Thoracic aorta (tissue), 2 donors: ENCODE results near the gene LIMA1. TPM values are rescaled to one million over a fixed set of nuclear protein-coding genes. Genes with fewer than 3 reads are reported as not detected.

Experiments
- ATAC-seq: fragments of 150-250 bp; one replicate; pipeline ENCODE4 v1.8.0; 2017; ENCODE audit warnings: low read depth; ENCODE audit not compliant: insufficient number of reproducible peaks, low FRiP score
- DNase-seq: peaks from one replicate; pipeline ENCODE4 v3.0.0-alpha.2; 2020; ENCODE audit warnings: low spot score
- H3K27ac ChIP-seq, 2 donors: fragments of 200-600 bp; sonication (generic); 1 replicate in 1 of 2; 2 replicates in 1 of 2; pipeline ENCODE4 v1.5.1; 2016; ENCODE audit warnings: mild to moderate bottlenecking in 2 of 2, moderate library complexity in 2 of 2
- H3K27me3 ChIP-seq: fragments of 200-600 bp; sonication (generic); replicated peaks from 2 replicates; pipeline ENCODE4 v1.6.0; 2016; ENCODE audit warnings: mild to moderate bottlenecking; ENCODE audit not compliant: insufficient read depth
- H3K36me3 ChIP-seq: fragments of 200-600 bp; sonication (generic); one replicate; pipeline ENCODE4 v1.5.1; 2016
- H3K4me1 ChIP-seq, 2 donors: fragments of 200-600 bp; sonication (generic); 1 replicate in 1 of 2; 2 replicates in 1 of 2; pipeline versions ENCODE4 v1.5.1 to v1.6.0; 2016; ENCODE audit warnings: low read depth in 2 of 2, mild to moderate bottlenecking in 1 of 2; ENCODE audit not compliant: control insufficient read depth in 1 of 2
- H3K4me3 ChIP-seq: fragments of 200-600 bp; sonication (generic); 2 replicates; pipeline ENCODE4 v1.5.1; 2016; ENCODE audit warnings: mild to moderate bottlenecking
- H3K9me3 ChIP-seq: fragments of 200-600 bp; sonication (generic); 2 replicates; pipeline ENCODE4 v1.5.1; 2016
- total RNA-seq, 2 donors: library from RNA; depleted of rRNA; stranded (reverse); fragments of >200 nt; gene quantifications; one replicate each; pipeline versions ENCODE4 v1.1.0 to v1.2.3, GENCODE V29; 2016
- TF ChIP-seq, protein P1 (sequence below): fragments of 200-600 bp; sonication (generic); IDR thresholded peaks from one replicate; pipeline ENCODE4 v1.5.1; 2019; ENCODE audit warnings: antibody characterized with exemption

LIMA1 gene
- total RNA-seq, 2 donors from 2014 or later = 103 to 194 TPM

DNA sequence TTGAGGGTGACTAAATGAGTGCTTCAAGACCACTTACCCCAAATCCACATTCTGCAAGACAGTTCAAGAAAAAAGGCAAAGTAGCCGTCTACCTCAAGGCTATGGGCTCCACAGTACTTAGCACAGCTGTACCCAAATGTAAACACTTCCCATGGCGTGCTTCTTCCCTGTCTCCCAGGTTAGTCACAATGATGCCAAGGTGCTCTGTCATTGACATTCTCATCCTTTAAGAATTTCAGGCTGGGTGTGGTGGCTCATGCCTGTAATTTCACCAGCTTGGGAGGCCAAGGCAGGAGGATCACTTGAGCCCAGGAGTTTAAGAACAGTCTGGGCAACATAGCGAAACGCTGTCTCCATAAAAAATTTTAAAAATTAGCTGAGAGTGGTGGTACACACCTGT, 64.9 kb downstream of the LIMA1 start:
- DNase-seq = no peak
- Histone ChIP-seq H3K27me3 (no peaks in the 10 kb centered on the region), H3K36me3 (no peaks in the 10 kb centered on the region), H3K4me1 (peaks cover 43 to 68% of the 10 kb centered on the region in 2 donors), H3K9me3 (no peaks in the 10 kb centered on the region), H3K4me3 (no peak overlapping the region), H3K27ac (no peak overlapping the region)
- TF ChIP-seq, protein P1, sequence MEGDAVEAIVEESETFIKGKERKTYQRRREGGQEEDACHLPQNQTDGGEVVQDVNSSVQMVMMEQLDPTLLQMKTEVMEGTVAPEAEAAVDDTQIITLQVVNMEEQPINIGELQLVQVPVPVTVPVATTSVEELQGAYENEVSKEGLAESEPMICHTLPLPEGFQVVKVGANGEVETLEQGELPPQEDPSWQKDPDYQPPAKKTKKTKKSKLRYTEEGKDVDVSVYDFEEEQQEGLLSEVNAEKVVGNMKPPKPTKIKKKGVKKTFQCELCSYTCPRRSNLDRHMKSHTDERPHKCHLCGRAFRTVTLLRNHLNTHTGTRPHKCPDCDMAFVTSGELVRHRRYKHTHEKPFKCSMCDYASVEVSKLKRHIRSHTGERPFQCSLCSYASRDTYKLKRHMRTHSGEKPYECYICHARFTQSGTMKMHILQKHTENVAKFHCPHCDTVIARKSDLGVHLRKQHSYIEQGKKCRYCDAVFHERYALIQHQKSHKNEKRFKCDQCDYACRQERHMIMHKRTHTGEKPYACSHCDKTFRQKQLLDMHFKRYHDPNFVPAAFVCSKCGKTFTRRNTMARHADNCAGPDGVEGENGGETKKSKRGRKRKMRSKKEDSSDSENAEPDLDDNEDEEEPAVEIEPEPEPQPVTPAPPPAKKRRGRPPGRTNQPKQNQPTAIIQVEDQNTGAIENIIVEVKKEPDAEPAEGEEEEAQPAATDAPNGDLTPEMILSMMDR = no peak
- no peak for ATAC-seq

DNA sequence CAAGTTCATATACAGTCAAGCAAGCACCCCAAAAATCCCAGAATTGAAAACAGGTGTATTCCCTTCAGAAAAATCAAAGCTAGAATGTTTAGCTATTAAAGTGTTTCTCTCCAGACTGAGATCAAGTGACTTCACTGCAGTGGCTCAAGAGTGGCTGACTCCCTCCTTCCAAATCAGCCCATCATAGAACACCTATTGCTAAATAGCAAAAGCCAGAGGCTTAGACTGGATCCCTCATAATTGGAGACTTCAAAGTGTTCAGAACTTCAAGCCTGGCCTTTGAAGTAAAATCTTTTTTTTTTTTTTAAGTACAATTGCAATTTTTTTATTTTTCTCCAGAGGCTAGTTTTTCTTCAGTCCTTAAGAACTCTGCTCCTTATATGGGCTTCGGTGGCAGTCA, 66.1 kb downstream of the LIMA1 start:
- TF ChIP-seq, protein P1 = no peak
- Histone ChIP-seq H3K27me3 (no peaks in the 10 kb centered on the region), H3K36me3 (no peaks in the 10 kb centered on the region), H3K4me3 (peak overlapping the region; percentile 39), H3K9me3 (no peaks in the 10 kb centered on the region), H3K27ac (no peak overlapping the region), H3K4me1 (peaks cover 47 to 70% of the 10 kb centered on the region in 2 donors)
- ATAC-seq = no peak
- DNase-seq = no peak

DNA sequence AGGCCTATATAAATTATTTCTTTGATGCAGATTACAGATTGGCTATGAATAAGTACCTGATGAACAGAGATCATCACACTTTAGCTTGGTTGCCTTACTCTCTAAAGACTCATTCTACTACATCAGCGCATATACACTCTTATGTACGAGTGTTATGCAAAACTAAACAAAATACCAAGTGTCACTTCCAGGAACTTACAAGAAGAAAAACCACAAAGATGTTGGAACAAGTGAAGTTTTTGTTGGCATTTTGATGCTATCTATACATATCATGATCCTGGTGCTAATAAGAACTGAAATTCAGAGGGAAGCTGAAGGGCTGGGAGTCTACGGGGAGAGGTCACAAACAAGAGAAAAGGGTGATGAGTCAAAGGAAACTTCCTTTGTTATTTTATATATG, 68.3 kb downstream of the LIMA1 start:
- TF ChIP-seq, protein P1 = no peak
- peaks cover 51 to 69% of the 10 kb centered on the region in 2 donors for H3K4me1 ChIP-seq
- H3K27me3 ChIP-seq = no peaks in the 10 kb centered on the region
- ATAC-seq = no peak
- H3K36me3 ChIP-seq = no peaks in the 10 kb centered on the region
- H3K27ac ChIP-seq = no peak overlapping the region
- H3K9me3 ChIP-seq = no peaks in the 10 kb centered on the region
- DNase-seq = no peak
- no peak overlapping the region for H3K4me3 ChIP-seq

DNA sequence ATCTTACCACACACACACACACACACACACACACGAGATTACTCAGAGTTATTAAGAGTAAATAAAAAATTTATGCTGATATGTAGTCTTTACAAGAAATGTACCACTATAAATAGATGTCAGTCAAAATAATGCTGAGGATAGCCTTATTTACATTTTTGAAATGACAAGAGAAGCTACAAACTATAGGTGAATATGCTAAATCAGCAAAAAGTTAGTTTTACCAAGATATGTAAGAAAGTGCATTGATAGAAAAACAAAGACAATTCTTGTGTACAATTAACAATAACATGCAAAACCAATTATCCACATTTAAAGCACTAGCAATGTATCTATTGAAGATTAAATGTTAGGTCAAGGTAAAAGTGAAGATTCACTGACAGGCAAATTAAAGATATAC, 69.3 kb downstream of the LIMA1 start:
- no peak overlapping the region for H3K4me3 ChIP-seq
- peaks cover 42 to 61% of the 10 kb centered on the region in 2 donors for H3K4me1 ChIP-seq
- H3K36me3 ChIP-seq = no peaks in the 10 kb centered on the region
- H3K27me3 ChIP-seq = no peaks in the 10 kb centered on the region
- no peaks in the 10 kb centered on the region for H3K9me3 ChIP-seq
- no peak for DNase-seq
- TF ChIP-seq, protein P1 = no peak
- ATAC-seq = no peak
- H3K27ac ChIP-seq = no peak overlapping the region

DNA sequence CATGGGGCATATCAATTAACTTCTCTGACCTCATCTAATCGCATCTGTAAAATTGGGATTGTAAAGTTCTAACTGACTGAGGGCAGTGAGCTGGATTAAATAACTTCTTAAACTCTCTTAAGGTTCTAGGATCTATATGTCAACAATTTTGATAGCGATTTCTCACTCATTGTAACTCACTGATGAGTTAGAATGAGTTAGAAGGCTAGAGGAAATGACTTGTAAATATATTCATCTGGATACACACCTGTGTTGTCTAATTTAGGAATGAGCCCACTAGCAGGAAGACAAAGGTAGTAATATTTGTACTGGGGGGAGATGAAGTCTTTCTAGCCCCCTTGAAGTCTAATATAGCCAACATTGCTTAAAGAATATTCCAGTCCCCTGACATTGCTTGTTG, 69.9 kb downstream of the LIMA1 start:
- TF ChIP-seq, protein P1 = no peak
- H3K4me3 ChIP-seq = no peak overlapping the region
- ATAC-seq (no peak), DNase-seq (no peak)
- no peaks in the 10 kb centered on the region for H3K36me3 ChIP-seq
- no peak overlapping the region for H3K27ac ChIP-seq
- H3K27me3 ChIP-seq = no peaks in the 10 kb centered on the region
- H3K4me1 ChIP-seq = peaks cover 36 to 56% of the 10 kb centered on the region in 2 donors
- no peaks in the 10 kb centered on the region for H3K9me3 ChIP-seq
